GM12878 (cell line): ENCODE results near the gene LAMB1. TPM values are rescaled to one million over a fixed set of nuclear protein-coding genes. Genes with fewer than 3 reads are reported as not detected.

Experiments used
- ATAC-seq: fragments of 200-7000 bp; cut with Tn5 transposase; 3 replicates; pipeline ENCODE4 v1.9.1; 2020; ENCODE audit warnings: mild to moderate bottlenecking, moderate library complexity
- BruUV-seq: library from RNA; stranded (reverse); fragments of 400-500 nt; replicated peaks from 2 replicates; lab custom pipeline; 2021; lab: Mats Ljungman, UMichigan
- CTCF ChIA-PET: fragments of 300-600 bp; sonication (Branson Sonifier 250); formaldehyde crosslinking; extraction: SDS; loops from one replicate; lab custom pipeline; 2021; ENCODE audit warnings: inconsistent platforms; lab: Yijun Ruan, JAX
- POLR2A ChIA-PET: fragments of 350-600 bp; formaldehyde crosslinking; extraction: SDS; loops from one replicate; lab custom pipeline; 2021; ENCODE audit warnings: inconsistent platforms; lab: Charles Lee
- RAD21 ChIA-PET: fragments of 300-600 bp; sonication (Branson Sonifier 250); formaldehyde crosslinking; loops from one replicate; lab custom pipeline; 2023; ENCODE audit warnings: antibody characterized with exemption; ENCODE audit not compliant: unreplicated experiment; lab: Charles Lee
- SMC1A ChIA-PET: fragments of 300-600 bp; sonication (Branson Sonifier 250); formaldehyde crosslinking; loops from one replicate; lab custom pipeline; 2023; ENCODE audit not compliant: unreplicated experiment, uncharacterized antibody; lab: Charles Lee
- DNase-seq: peaks from one replicate; pipeline ENCODE4 v3.0.0-alpha.2; 2011; ENCODE audit warnings: low read depth, low spot score
- FAIRE-seq: peaks from 3 replicates; lab custom pipeline; 2011; peaks lifted over from hg19 to GRCh38; lab: Jason Lieb, UNC
- H2AFZ ChIP-seq: 2 replicates; pipeline ENCODE4 v1.6.0; 2011; ENCODE audit warnings: low read depth, low read length, control low read depth; ENCODE audit not compliant: control insufficient read depth
- H3K27ac ChIP-seq: 2 replicates; pipeline ENCODE4 v1.5.1; 2011; ENCODE audit warnings: control low read depth; ENCODE audit not compliant: control insufficient read depth, insufficient read depth
- H3K27me3 ChIP-seq, 2 experiments: replicated peaks in 1 of 2; 2 replicates each; pipeline versions ENCODE4 v1.6.0 to v1.6.1; 2011; ENCODE audit warnings: low read length in 1 of 2; ENCODE audit not compliant: control insufficient read depth in 2 of 2, insufficient read depth in 2 of 2
- H3K36me3 ChIP-seq, 2 experiments: 2 replicates each; pipeline ENCODE4 v1.5.1; 2011; ENCODE audit warnings: low read length in 1 of 2; ENCODE audit not compliant: control insufficient read depth in 2 of 2, insufficient read depth in 2 of 2
- H3K4me1 ChIP-seq: 2 replicates; pipeline ENCODE4 v1.6.1; 2011; ENCODE audit warnings: mild to moderate bottlenecking, low read length, moderate library complexity, mixed read lengths; ENCODE audit not compliant: control insufficient read depth, insufficient read depth
- H3K4me2 ChIP-seq: 2 replicates; pipeline ENCODE4 v1.6.0; 2011; ENCODE audit warnings: control low read depth; ENCODE audit not compliant: control insufficient read depth, insufficient read depth
- H3K4me3 ChIP-seq: fragments of 200-600 bp; sonication (generic); 2 replicates; pipeline ENCODE4 v1.5.1; 2016
- H3K79me2 ChIP-seq: 2 replicates; pipeline ENCODE4 v1.6.0; 2011; ENCODE audit warnings: low read length; ENCODE audit not compliant: control insufficient read depth, insufficient read depth
- H3K9ac ChIP-seq: 2 replicates; pipeline ENCODE4 v1.8.0; 2011; ENCODE audit warnings: low read length, control low read depth, mixed read lengths; ENCODE audit not compliant: control insufficient read depth, insufficient read depth
- H3K9me3 ChIP-seq: replicated peaks from 3 replicates; pipeline ENCODE4 v1.5.1; 2011; ENCODE audit warnings: mild to moderate bottlenecking, low read length; ENCODE audit not compliant: control insufficient read depth, insufficient read depth
- H4K20me1 ChIP-seq: 2 replicates; pipeline ENCODE4 v1.6.0; 2011; ENCODE audit not compliant: control insufficient read depth, insufficient read depth
- ASH2L ChIP-seq: fragments of 300-600, 200-600 bp; sonication (generic); IDR thresholded peaks from 2 replicates; pipeline ENCODE4 v1.6.1; 2017; ENCODE audit warnings: low read depth, mild to moderate bottlenecking, borderline replicate concordance
- CHD1 ChIP-seq: IDR thresholded peaks from 2 replicates; pipeline ENCODE4 v1.6.1; 2012; ENCODE audit warnings: low read depth, low read length, improper control_type of control experiment
- CHD2 ChIP-seq: IDR thresholded peaks from 2 replicates; pipeline ENCODE4 v1.6.1; 2011; ENCODE audit warnings: low read depth, low read length, improper control_type of control experiment, borderline replicate concordance
- EP300 ChIP-seq, 2 experiments: fragments of 150-350 bp in 1 of 2; IDR thresholded peaks; 2 replicates each; pipeline ENCODE4 v1.6.1; 2011 to 2012; ENCODE audit warnings: low read depth in 2 of 2, low read length in 2 of 2, borderline replicate concordance in 1 of 2, improper control_type of control experiment in 1 of 2, inconsistent platforms in 1 of 2; ENCODE audit not compliant: control insufficient read depth in 1 of 2
- FOXK2 ChIP-seq: fragments of 450-650 bp; IDR thresholded peaks from 2 replicates; pipeline ENCODE4 v1.6.1; 2017; ENCODE audit warnings: mild to moderate bottlenecking, moderate library complexity
- GABPA ChIP-seq: IDR thresholded peaks from 2 replicates; pipeline ENCODE4 v1.6.1; 2014; ENCODE audit warnings: antibody characterized with exemption, low read depth, mild to moderate bottlenecking, inconsistent platforms
- NFYB ChIP-seq: IDR thresholded peaks from 2 replicates; pipeline ENCODE4 v1.6.1; 2011; ENCODE audit warnings: low read depth, mild to moderate bottlenecking, low read length, improper control_type of control experiment, moderate library complexity; ENCODE audit not compliant: insufficient read depth
- PAX8 ChIP-seq: fragments of 450-650 bp; IDR thresholded peaks from 2 replicates; pipeline ENCODE4 v1.6.1; 2017; ENCODE audit warnings: mild to moderate bottlenecking, moderate library complexity
- RAD21 ChIP-seq: IDR thresholded peaks from 2 replicates; pipeline ENCODE4 v1.6.1; 2011; ENCODE audit warnings: mild to moderate bottlenecking, low read depth, low read length, moderate library complexity; ENCODE audit not compliant: insufficient read depth
- RUNX3 ChIP-seq: IDR thresholded peaks from 2 replicates; pipeline ENCODE4 v1.6.1; 2012; ENCODE audit warnings: low read length, inconsistent platforms
- TCF7 ChIP-seq: IDR thresholded peaks from 2 replicates; pipeline ENCODE4 v1.6.1; 2014; ENCODE audit warnings: antibody characterized with exemption, borderline replicate concordance
- ZNF622 ChIP-seq: fragments of 450-650 bp; IDR thresholded peaks from 2 replicates; pipeline ENCODE4 v1.6.1; 2017; ENCODE audit warnings: mild to moderate bottlenecking, inconsistent platforms
- WGBS: methylation state at CpG from one replicate; pipeline ENCODE4 v1.1.6; 2016; ENCODE audit warnings: low lambda C conversion rate; ENCODE audit not compliant: insufficient replicate concordance, insufficient coverage; ENCODE audit errors: missing lambda C conversion rate; 5-methylcytosine and 5-hydroxymethylcytosine counted together
- in situ Hi-C: fragments of 300-500 bp; cut with MboI; formaldehyde crosslinking; loops from 9 replicates; pipeline ENCODE4 v1.14.3; 2018; ENCODE audit warnings: mixed read lengths
- intact Hi-C: fragments of 100-400 bp; cut with micrococcal nuclease; formaldehyde crosslinking; loops from one replicate; pipeline ENCODE4 v1.14.2; 2022; ENCODE audit not compliant: unreplicated experiment
- polyA plus RNA-seq, 11 experiments: library from polyadenylated mRNA; depleted of rRNA in 4 of 11; unstranded in 6 of 11; stranded (reverse) in 5 of 11; fragments of >200 nt; fragmentation: Nextera tagmentation in 4 of 11; fragmentation: Illumina TruSeq in 1 of 11; extraction: Ambion mirVana in 4 of 11; extraction: Trizol in 1 of 11; gene quantifications; 1 replicate in 1 of 11; 2 replicates in 10 of 11; pipeline versions ENCODE4 v1.2.1 to v1.2.3, GENCODE V29; 2011 to 2016; ENCODE audit warnings: inconsistent platforms in 2 of 11, missing spikeins in 2 of 11, low read depth in 1 of 11
- total RNA-seq, 4 experiments: library from RNA; depleted of rRNA in 3 of 4; stranded (reverse); fragments of >200 nt in 3 of 4; fragmentation: Illumina TruSeq in 1 of 4; extraction: Trizol in 1 of 4; gene quantifications; 2 replicates each; pipeline versions ENCODE4 v1.2.1 to v1.2.3, GENCODE V29; 2013 to 2021
- TF ChIP-seq, protein P1 (sequence below): fragments of 450-650 bp; IDR thresholded peaks from 2 replicates; pipeline ENCODE4 v1.6.1; 2014; ENCODE audit warnings: mild to moderate bottlenecking
- TF ChIP-seq, protein P2 (sequence below): fragments of 450-650 bp; IDR thresholded peaks from 2 replicates; pipeline ENCODE4 v1.6.1; 2017; ENCODE audit warnings: low read depth, mild to moderate bottlenecking, moderate library complexity
- TF ChIP-seq, protein P3 (sequence below): IDR thresholded peaks from 2 replicates; pipeline ENCODE4 v1.6.1; 2012; ENCODE audit warnings: mild to moderate bottlenecking, low read depth, low read length

The LAMB1 gene
- total and polyA plus RNA-seq, 10 of the 15 experiments (the other 5 are each of a cell fraction or from before 2014, with no cell fraction given) = 0.05 to 2.2 (median 1.2) TPM; not detected in 4

DNA sequence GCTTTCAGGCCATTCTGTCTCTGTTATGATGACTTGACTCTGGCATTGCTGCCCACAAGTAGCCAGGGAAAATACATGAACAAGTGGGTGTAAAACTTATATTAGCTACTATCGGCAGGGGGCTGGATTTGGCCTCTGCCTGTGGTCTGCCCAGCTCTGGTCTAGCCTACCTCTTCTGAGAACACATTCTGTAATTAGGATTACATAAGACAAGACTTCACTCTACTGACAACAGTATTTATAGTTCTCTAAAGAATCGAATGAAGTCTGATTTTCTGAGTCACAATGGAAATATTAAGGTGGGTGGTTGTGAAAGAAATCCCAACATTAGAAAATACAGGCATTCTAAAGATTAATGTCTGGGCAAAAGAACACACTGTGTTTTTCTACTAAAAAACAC is 56.5 kb downstream of the LAMB1 start (continued):
- TF ChIP-seq, protein P1, sequence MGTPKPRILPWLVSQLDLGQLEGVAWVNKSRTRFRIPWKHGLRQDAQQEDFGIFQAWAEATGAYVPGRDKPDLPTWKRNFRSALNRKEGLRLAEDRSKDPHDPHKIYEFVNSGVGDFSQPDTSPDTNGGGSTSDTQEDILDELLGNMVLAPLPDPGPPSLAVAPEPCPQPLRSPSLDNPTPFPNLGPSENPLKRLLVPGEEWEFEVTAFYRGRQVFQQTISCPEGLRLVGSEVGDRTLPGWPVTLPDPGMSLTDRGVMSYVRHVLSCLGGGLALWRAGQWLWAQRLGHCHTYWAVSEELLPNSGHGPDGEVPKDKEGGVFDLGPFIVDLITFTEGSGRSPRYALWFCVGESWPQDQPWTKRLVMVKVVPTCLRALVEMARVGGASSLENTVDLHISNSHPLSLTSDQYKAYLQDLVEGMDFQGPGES = no peak
- no peak for TF ChIP-seq GABPA

DNA sequence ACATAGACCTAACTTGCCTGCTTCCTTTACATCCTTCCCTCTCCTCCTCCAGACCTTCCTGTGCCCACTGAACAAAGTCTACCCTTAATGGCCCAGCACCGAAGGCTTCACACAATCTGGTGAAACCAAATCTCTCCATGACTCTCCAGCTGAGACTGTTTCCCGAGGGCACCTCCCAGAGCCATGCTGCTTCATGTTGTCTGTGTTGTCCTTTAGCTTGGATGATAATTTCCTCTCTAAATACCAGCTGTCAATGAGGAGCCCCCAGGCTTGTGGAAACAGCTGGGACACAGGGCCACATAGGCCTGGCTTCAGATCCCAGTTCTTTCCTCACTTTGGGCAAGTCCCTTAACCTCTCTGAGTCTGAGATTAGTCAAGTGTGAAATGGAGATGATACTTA is 57.6 kb downstream of the LAMB1 start:
- TF ChIP-seq FOXK2 (no peak), CHD1 (no peak), RUNX3 (no peak), NFYB (no peak), GABPA (no peak), PAX8 (no peak), CHD2 (no peak), ZNF622 (no peak), EP300 (IDR thresholded peaks at IDR 0.05; ENCODE audit: borderline replicate concordance in 1 of 2, control insufficient read depth in 1 of 2, low read depth in 2 of 2, low read length in 2 of 2) (no peak), ASH2L (no peak), RAD21 (no peak), TCF7 (no peak)
- TF ChIP-seq, protein P2, sequence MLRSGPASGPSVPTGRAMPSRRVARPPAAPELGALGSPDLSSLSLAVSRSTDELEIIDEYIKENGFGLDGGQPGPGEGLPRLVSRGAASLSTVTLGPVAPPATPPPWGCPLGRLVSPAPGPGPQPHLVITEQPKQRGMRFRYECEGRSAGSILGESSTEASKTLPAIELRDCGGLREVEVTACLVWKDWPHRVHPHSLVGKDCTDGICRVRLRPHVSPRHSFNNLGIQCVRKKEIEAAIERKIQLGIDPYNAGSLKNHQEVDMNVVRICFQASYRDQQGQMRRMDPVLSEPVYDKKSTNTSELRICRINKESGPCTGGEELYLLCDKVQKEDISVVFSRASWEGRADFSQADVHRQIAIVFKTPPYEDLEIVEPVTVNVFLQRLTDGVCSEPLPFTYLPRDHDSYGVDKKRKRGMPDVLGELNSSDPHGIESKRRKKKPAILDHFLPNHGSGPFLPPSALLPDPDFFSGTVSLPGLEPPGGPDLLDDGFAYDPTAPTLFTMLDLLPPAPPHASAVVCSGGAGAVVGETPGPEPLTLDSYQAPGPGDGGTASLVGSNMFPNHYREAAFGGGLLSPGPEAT = no peak
- TF ChIP-seq, protein P3, sequence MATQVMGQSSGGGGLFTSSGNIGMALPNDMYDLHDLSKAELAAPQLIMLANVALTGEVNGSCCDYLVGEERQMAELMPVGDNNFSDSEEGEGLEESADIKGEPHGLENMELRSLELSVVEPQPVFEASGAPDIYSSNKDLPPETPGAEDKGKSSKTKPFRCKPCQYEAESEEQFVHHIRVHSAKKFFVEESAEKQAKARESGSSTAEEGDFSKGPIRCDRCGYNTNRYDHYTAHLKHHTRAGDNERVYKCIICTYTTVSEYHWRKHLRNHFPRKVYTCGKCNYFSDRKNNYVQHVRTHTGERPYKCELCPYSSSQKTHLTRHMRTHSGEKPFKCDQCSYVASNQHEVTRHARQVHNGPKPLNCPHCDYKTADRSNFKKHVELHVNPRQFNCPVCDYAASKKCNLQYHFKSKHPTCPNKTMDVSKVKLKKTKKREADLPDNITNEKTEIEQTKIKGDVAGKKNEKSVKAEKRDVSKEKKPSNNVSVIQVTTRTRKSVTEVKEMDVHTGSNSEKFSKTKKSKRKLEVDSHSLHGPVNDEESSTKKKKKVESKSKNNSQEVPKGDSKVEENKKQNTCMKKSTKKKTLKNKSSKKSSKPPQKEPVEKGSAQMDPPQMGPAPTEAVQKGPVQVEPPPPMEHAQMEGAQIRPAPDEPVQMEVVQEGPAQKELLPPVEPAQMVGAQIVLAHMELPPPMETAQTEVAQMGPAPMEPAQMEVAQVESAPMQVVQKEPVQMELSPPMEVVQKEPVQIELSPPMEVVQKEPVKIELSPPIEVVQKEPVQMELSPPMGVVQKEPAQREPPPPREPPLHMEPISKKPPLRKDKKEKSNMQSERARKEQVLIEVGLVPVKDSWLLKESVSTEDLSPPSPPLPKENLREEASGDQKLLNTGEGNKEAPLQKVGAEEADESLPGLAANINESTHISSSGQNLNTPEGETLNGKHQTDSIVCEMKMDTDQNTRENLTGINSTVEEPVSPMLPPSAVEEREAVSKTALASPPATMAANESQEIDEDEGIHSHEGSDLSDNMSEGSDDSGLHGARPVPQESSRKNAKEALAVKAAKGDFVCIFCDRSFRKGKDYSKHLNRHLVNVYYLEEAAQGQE = no peak
- ChIA-PET POLR2A (no interaction called here), RAD21 (no interaction called here), SMC1A (interaction anchor here (1.6 kb wide), 1 partner anchor 41 kb away, joined by 3 read pairs; no protein-coding TSS in a partner anchor), CTCF (no interaction called here)
- Histone ChIP-seq H3K27ac (no peak overlapping the region), H3K9me3 (no peaks in the 10 kb centered on the region), H3K36me3 (peaks cover 0 to 3% of the 10 kb centered on the region in 2 experiments; a peak in 1 of 4 replicates), H3K4me3 (no peak overlapping the region), H3K79me2 (no peaks in the 10 kb centered on the region), H4K20me1 (no peaks in the 10 kb centered on the region), H3K4me1 (no peaks in the 10 kb centered on the region), H3K9ac (no peak overlapping the region), H3K4me2 (no peak overlapping the region), H3K27me3 (no peaks in the 10 kb centered on the region), H2AFZ (no peak overlapping the region)
- ATAC-seq (no peak), DNase-seq (no peak), FAIRE-seq (no peak)
- BruUV-seq = no TSS peak
- in situ Hi-C loops = no loop called here
- 100% methylated on average over 2 of the region's 2 CpGs for WGBS
- intact Hi-C loops = no loop called here
